Stimulated activated CD4-positive, alpha-beta T cell treated with anti-CD3 and anti-CD28 coated beads, Interleukin-2, amount 100 ng/mL, for 48 hours (primary cell): ENCODE results near the gene FRMD4A.
"Not testable (repeated sequence)": the region's sequence is repeated elsewhere in the genome, so short reads cannot be mapped to it uniquely, and the experiment has no call there.

Experiments
- DNase-seq, 2 donors: peaks; one replicate each; pipeline ENCODE4 v3.0.0-alpha.2; 2020

Gene FRMD4A

DNA sequence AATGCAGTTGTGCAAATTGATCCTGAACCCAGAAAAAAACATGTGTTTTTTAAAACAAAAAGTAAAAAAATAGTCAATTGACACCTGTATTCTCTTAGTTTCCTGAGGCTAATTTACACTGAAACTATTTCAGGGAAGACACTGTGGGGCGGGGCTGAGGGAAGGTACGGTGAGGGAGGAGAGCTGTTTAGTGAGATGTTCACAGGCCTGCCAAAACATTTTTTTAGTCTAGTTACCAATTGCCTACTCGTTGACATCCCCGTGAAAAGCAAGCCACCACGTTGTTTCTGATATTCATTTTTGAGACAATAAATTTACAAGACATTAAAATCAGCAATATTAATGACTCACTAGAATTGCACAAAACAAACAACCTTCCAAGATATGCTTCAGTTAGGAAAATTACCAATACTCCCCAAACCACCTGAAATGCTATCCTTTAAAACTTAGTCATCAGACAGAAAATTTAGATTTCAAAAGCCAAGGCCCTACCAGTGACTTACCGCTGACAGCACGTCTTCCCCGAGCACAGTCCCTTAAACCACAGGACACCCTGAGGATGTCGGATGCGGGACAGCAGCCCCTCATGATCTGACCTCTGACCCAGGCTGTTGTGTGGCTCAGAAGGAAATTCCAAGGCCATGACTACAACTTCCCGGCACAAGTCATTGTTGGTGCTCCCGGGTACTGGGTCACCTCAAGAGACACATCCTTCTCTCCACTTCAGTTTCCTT lies 464.8 kb downstream of the FRMD4A start:
- DNase-seq: no peak

DNA sequence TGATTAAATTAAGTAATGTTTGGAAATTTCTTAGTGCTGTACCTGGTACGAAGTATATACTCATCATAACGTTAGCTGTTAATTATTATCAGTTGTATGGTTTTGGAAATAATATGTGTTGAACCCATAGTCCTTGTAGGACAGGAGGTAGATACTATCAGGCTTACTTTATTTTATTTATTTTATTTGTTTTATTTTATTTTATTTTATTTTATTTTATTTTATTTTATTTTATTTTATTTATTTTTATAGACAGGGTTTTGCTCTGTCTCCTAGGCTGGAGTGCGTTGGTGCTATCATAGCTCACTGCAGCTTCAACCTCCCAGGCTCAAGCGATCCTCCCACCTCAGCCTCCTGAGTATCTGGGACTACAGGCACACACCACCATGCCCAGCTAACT lies 465.5 kb downstream of the FRMD4A start:
- not testable (repeated sequence) for DNase-seq

DNA sequence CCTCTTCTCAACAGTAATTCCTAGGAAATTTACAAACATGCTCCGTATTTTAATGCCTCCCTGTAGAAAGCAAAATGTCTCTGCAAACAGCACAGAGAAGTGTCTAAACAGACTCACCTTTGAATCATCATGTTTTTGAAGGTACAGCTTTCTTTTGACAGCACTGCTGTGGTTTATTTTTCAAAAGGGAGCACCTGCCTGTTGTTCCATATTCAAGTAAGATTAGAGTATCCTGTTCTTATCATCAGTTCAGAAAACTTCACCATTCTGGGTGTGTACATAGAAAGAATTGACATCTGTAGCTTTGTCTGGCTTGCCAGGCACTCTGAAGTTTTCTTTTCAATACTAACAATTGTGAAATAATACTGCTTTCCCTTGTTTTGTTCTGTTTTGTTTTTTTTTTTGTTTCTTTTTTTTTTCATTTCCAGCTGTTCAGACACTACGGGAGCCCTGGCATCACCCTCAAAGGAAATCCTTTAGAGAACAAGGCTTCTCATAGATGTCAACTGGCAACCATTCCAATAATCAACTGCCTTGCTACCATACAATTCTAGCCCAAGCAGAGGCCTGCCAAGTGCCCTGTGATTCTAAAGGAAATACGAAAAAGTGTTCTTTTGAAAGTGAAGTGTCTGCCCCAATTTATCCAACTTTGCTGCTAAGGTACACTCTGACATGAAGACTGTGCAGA lies 468.0 kb downstream of the FRMD4A start:
- no peak for DNase-seq

DNA sequence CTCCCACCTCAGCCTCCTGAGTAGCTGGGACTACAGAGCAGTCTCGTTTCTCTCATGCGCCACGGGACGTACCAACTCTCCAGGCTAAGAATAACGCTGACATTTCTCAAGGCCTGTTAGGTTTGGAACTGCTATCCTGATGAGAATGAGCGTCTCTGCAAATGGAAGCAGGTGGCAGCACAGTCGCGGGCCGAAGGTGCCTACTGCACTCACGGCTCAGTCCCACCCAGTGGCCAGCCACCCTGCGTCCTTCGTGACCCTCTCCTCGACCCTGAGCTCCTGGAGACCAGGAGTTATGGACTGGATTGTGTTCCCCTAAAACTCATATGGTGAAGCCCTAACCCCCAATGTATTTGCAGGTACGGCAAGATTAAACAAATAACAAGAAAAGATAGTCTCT lies 469.8 kb downstream of the FRMD4A start:
- DNase-seq: no peak

DNA sequence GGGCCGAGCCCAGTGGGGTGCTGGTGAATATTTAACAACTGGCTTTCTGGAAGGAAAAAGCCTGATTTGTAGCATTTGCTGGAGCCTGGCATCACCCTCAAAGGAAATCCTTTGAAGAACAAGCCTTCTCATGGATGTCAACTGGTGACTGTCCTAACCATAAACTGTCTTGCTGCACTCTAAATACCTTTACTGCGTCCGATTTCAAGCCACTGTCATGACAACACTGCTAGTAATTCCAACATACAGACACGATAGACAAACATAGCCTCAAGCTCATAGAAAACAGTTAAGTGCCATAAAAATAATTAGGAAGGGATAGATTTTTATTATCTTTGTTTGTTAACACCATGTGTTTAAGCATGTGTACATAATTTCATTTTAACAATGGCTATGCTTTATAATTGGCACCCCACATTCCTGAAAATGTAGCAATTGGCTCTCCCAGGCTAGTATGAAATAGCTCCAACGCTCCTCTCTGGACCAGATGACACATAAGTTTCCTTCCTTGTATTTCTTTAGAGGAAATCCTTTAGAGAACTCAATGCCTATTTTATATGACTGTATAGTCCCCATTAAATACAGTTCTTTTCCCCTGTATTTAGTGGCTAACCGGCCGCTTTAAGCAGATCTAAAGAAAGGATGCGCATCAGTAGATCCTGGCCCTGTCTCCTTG lies 470.6 kb downstream of the FRMD4A start:
- no peak for DNase-seq

DNA sequence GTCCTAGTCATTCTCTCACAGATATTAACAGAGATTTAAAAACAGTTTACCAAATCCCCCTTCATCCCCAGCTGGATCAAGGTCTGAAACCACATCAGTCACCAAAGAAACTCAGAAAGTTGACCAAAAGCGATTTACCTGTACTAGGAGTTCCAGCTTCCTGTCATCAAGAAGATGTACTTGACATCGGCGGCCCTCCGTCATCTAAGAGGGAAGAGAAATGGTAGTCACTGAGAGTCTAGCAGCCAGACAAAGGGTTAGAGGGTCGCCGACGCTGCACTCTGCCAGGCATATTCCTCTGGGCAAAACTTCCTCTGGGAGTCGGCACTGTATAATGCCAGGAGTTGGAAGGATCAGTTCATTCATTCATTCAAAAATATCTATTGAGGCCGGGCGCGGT lies 472.0 kb downstream of the FRMD4A start:
- no peak for DNase-seq

DNA sequence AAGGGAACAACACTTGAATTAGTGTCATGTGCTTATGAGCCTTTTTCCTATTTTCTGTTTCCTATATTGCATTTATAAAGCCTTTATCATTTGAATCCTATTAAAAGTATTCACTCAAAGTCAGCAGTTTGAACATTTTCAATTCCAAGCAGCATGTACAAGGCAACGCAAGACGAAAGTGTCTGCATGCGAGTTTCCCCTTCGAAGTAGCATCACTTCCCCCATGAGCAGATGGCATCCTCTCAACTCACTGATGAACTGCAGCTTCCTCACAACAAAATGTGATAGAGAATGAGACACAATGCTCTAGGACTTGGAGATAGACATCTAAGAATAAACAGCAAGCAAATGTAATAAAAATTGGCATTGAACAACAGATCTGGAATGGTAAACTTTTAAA lies 473.3 kb downstream of the FRMD4A start:
- no peak for DNase-seq

DNA sequence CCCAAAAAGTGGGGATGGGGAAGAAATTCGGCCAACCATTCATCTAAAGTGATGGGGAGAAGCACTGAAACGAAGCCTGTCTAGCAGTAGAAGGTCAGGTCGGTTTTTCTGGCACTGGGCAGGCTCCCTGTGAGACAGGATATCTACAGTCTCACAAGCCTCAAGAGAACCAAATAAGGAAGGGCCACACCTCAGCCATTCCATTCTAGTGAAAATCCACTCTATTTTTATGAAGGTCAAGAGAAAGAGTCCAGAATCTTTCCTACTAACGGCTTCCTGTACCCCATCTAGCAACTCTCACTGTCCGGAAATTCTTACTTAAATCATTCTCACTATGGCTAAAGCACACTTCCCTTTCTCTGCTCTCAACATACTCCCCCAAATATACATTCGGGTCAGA lies 476.9 kb downstream of the FRMD4A start:
- no peak for DNase-seq

DNA sequence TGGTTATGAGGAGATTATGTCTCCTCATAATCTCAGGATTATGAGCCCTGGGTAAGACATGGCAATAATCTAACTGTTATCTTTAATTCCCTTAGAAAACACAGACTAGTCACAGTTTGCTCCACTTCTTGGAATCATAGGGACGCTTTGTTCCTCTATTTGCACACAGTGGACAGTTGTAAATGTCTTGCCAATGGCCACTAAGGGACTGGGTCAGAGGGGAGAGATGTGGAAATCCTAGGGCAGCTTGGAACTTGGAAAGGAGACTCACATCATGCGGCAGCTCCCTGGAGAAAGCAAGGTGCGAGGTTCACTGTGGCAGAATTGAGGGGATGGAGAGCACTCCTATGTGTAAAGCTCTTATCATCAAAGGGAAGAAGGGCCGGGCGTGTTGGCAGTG lies 477.9 kb downstream of the FRMD4A start:
- no peak for DNase-seq

DNA sequence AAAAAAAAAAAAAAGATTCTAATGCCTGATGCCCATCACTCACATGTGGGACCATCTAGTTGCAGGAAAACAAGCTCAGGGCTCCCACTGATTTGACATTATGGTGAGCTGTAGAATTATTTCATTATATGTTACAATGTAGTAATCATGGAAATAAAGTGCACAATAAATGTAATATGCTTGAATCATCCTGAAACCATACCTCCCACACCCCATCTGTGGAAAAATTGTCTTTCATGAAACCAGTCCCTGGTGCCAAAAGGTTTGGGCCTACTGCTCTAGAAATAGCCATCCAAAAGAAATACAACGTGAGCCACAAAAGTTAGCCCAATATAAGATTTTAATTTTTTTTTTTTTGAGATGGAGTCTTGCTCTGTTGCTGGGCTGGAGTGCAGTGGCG lies 478.8 kb downstream of the FRMD4A start:
- no peak for DNase-seq

DNA sequence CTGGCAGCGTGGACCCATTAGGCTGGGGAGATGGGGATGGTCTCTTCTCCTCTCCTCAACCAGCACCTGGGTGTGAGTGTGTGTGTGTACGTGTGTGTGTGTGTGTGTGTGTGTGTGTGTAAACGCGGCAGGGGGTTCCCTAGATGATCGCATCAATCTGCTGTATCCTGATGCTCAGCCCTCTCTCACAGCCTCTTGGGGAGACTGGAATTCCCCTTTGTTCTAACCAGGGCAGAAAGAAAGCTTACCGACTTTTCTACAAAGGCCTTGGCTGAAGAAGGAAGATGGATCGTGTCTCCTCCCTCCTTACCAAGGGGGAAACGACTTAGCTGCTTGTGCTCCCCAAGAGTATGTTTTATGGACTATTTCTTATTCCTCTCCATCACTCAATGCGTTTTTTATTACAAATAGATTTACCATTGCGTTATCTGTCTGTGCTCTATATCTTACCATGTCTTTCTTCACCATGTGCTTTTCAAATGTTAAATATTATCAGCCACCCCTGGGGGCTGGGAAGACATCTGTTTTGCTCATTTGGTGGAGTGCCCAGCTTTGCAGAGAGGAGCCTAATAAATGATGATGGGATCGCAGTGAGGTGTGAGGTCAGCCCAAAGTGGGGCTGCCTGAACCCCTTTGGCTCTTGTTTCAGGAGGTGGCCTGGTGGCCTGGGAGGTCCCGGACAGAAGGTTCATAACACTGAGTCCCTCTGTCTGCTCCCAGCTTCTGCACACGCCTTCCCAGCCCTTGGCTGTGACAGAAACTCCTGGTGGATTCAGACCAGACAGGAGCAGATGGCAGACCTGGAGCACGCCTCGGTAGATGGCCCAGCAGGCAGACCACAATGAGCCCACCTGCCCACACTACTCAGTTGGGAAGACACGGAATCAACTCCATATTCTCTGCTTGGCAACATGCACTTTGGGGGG lies 481.9 kb downstream of the FRMD4A start:
- no peak for DNase-seq

DNA sequence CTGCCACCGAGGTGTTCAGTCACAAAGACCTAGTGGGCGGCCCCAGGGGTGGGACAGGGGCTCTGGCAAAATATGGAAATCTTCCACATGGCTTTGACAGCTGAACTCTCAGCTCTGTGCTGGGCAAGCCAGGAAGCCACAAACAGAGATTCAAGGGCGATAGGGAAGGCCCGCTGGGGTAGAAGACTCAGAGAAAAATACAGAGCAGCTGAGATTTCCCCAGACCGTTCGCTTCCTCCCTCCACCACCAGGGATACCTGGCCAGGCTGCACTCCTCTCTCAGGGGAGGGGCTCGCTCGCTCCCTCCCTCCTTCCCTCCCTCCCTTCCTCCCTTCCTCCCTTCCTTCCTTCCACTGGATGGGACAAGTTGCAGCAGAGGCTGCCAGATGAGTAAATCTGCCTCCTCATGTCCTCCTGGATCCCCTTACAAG lies 483.5 kb downstream of the FRMD4A start:
- DNase-seq: no peak

DNA sequence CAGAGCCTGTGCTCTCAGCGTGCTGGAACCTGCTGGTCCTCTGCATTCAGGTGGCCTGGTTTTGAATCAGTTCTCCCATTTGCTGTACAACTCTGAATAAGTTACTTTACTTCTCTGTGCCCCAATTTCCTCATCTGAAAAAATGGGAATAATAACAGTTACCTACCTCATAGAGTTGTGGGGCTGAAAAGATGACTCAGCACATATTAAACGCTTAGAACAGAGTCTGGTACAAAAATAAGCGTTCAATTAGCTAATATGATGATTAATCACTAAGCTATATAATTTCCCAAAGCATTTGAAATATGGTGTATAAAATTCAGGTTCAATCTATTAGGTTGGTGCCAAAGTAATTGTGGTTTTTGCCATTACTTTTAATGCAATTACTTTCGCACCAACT lies 484.8 kb downstream of the FRMD4A start:
- no peak for DNase-seq

DNA sequence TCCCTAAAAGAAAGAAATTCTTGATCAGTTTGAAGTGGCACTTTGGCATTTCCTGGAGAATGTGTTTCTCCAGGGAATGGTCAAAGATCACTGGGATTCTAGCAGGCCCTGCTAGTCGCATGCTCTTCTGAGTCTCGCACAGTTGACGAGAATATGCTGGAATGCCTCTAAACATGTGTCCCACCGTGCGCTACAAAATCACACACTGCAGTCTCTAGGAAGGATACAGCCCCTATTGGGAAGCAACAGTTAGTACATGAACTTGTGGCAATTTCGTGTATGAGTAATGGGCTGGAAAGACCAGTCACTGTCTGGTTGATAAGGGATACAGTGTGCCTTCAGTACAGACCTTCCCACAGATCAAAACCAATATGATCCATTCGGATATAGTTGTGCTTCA lies 486.1 kb downstream of the FRMD4A start:
- no peak for DNase-seq

DNA sequence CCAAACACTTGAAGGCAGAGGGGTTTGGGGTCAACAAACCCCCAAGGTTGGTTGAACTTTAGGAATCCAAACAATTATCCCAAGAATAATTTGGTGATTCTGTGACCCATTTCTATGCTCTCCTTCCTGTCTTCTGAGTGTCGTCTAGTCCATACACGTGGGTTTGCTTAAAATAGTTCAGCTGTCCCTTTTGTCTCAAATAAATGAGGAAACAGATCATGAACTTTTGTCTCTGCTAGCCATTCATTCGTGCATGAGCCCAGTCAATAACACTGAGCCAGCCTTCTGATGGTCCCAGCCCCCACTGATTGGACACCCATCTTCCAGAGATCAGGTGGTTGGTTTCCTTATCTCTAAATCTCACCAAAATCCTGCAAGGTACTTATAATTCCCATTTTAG lies 488.6 kb downstream of the FRMD4A start:
- DNase-seq: no peak

DNA sequence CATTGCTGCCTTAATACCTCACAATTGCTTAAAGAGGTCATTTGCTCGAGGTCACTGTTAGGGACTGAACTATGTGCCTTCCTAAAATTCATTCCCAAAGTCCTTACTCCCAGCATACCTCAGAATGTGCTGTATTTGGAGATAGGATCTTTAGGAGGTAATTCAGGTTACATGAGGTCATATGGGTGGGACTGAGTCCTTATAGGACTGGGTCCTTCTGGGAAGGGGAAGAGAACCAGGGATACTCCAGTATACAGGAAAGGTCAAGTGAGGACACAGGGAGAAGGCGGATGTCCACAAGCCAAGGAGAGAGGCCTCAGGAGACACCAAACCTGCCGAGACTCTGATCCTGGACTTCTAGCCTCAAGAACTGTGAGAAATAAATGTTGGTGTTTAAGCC lies 490.7 kb downstream of the FRMD4A start:
- no peak for DNase-seq

DNA sequence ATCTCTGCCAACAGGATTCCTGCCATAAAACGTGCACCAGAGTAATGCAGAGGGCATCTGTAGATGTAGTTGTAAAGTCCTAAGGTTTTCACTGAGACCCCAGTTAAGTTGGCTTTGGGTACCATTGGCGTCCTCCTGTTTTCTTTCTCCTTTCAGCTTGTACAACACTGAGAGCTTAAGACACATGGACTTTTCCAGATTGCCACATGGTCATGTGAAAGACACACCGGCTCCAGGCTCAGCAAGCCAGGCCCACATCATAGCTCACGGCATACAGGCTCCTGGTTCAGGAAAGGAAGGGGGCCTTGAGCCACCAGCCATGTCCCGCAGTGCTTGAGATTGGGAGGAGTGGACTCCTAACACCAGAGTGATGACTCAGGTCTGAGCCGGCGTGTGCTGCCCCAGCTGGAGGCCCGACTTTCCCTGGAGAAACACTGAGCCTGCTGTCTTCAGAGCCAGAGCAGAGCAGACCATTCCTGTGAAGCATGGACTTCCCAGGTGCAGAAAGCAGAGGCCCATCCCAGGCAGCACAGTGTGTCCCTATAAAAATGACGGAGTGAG lies 491.2 kb downstream of the FRMD4A start:
- no peak for DNase-seq

DNA sequence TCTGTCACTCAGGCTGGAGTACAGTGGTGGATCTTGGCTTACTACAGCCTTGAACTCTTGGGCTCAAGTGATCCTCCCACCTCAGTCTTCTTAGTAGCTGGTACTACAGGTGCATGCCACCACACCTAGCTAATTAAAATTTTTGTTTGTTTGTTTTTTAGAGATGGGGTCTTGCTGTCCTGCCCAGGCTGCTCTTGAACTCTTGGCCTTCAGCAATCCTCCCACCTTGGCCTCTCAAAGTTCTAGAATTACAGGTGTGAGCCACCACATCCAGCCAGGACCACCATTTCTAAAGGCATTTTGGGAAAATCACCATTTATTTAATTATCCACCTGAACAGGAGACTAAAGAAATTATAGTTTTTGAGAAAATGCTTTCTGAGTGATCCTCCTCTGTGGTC lies 491.7 kb downstream of the FRMD4A start:
- DNase-seq: no peak

DNA sequence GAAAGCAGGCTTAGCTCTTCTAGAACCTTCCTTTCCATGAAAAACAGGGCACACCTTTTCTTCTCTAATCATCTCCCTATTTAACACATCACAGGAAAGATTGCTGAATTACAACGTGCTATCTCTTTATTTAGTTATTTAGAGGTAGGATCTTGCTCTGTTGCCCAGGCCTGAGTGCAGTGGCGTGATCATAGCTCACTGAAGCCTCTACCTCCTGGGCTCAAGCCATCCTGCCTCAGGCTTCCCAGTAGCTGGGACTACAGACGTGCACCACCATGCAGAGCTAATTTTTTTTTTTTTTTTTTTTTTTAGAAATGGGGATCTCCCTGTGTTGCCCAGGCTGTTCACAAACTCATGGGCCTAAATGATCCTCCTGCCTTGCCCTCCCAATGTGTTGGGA lies 492.8 kb downstream of the FRMD4A start:
- no peak for DNase-seq

DNA sequence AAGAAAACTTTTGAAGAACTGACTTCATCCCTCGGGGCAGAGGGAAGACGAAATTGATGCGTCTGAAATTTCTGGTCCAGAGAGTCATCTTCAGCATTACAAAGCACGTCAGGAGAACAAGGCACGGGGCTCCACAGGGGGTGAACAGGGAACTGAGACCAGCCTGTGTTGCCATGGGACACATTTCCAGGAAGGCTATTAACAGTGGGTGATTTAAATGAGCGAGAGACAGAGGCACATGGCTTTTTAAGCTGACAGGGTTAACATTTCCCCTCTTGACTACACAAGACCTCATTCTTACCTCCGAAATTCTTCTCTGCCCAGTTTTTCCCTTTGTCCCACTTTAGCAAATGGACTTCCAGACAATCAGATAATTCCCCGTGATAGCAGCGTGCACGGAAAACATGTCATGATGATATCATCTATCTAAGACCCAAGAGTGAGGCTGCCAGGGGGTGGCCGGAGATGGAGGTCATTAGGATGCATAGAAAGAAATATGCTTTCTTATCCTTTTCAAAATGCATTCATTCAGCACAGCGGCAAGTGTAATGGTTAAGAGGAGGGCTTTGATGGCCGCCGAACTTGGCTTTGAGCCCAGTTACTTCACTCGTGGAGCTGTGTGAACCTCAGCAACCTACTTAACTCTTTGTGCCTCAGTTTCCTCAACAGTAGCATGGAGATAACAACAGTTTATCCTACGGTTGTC lies 496.0 kb downstream of the FRMD4A start:
- no peak for DNase-seq

DNA sequence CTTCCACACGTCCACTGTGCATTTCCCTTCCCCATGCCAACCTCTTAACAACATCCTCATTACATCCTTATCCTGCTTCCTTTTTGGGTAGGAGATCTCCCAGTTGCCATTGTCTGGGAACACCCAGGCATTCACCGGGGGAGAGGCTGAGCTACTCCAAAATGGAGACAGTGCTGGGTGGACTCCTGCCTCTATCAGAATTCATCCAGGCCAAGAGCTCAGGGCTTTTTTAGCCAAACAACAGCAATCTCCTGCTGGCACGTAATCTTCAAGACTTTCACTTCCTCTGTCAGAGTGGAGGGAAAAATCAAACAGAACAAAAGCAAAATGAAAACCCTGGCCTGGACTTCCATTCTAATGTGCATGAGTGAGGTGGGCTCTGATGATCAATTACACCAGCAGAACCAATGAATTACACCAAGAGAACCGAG lies 499.0 kb downstream of the FRMD4A start:
- DNase-seq: no peak

DNA sequence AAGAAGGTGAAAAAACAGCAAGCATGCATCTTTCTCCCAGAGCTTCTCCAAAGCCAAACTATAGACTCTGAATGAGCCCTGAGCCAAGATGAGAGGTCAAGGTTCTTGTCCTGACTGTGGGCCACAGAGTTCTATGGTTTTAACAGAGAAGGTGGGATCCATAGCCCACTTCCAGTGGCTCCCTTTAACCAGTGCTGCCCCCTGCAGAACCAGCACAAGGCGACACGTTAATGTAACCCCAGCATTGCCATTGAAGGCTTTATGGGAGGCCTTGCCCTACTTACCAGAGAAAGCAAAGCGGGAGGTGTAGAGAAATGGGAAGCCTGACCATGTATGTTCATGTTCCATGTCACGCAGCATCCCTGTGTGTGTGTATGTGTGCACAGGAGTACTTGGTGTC lies 500.3 kb downstream of the FRMD4A start:
- DNase-seq: no peak
